ENCODE measurements around the gene ARL1. TPM values are rescaled to one million over a fixed set of nuclear protein-coding genes. Genes with fewer than 3 reads are reported as not detected.
A peak's percentile ranks its signal among the peaks of the same experiment; 100 is the strongest.

Gene ARL1
- total and polyA plus RNA-seq, 9 of the 15 experiments (the other 6 are each of a cell fraction or from before 2014, with no cell fraction given) = 53.0 to 127 (median 68.6) TPM

DNA sequence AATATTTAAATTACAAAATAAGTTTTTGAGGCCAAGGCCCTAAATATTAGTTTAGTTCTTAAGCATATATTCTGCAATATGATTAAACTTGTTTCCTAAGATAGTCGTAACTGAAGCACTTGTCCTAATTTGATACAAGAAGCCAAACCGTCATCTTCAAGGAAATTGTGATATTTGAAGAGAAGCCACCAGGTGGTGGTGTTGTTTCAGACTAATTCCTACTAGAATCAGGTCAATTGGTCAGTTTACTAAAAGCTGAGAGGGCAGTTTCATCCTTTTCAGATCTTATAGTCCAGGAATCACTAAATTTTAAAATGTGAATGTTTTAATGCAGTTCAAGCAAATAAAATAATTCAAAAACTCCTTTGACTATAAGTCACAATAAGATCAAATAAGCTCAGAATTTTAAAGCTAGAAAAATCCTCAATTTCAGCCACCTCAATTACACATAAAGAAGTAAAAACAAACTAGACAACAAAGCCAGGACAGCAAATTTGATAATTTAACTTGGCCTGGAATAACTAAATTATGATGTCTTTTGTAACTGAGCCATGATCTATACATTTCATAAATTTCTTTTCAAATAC, 7.1 kb upstream of the ARL1 start:
- intact Hi-C loops (cut with micrococcal nuclease) = loop anchor here (2.0 to 10.0 kb wide), 6 partner anchors 160 to 503 kb away; no protein-coding TSS in a partner anchor
- TF ChIP-seq NBN (IDR thresholded peaks at IDR 0.05; ENCODE audit: low read depth) (no peak), MECOM (CRISPR knock-in tag; IDR thresholded peaks at IDR 0.05) (no peak), ZNF232 (CRISPR knock-in tag; IDR thresholded peaks at IDR 0.05) (no peak), NFYB (IDR thresholded peaks at IDR 0.05; ENCODE audit: extremely low read depth, insufficient read length) (no peak), C11orf30 (IDR thresholded peaks at IDR 0.05; ENCODE audit: low read depth) (peak; percentile 75), FOSL1 (tag; conservative IDR thresholded peaks at IDR 0.05) (no peak), RFX5 (IDR thresholded peaks at IDR 0.05; ENCODE audit: low read depth, low read length) (no peak), RNF2 (IDR thresholded peaks at IDR 0.05) (no peak), HOXB6 (CRISPR knock-in tag; IDR thresholded peaks at IDR 0.05; ENCODE audit: borderline replicate concordance) (no peak), SMC3 (conservative IDR thresholded peaks at IDR 0.05; ENCODE audit: insufficient read depth, low read depth, low read length) (peak; percentile 55), HCFC1 (IDR thresholded peaks at IDR 0.05; ENCODE audit: low read depth, low read length) (no peak), DNMT1 (IDR thresholded peaks at IDR 0.05) (no peak), ARID1B (IDR thresholded peaks at IDR 0.05) (no peak), MAFF (IDR thresholded peaks at IDR 0.05; ENCODE audit: low read length) (peak; percentile 48), MCM2 (IDR thresholded peaks at IDR 0.05; ENCODE audit: low read depth) (no peak), ZNF175 (CRISPR knock-in tag; IDR thresholded peaks at IDR 0.05; ENCODE audit: low read depth) (no peak), ZC3H4 (CRISPR knock-in tag; IDR thresholded peaks at IDR 0.05; ENCODE audit: borderline replicate concordance) (no peak)
- TF ChIP-seq, protein P1, sequence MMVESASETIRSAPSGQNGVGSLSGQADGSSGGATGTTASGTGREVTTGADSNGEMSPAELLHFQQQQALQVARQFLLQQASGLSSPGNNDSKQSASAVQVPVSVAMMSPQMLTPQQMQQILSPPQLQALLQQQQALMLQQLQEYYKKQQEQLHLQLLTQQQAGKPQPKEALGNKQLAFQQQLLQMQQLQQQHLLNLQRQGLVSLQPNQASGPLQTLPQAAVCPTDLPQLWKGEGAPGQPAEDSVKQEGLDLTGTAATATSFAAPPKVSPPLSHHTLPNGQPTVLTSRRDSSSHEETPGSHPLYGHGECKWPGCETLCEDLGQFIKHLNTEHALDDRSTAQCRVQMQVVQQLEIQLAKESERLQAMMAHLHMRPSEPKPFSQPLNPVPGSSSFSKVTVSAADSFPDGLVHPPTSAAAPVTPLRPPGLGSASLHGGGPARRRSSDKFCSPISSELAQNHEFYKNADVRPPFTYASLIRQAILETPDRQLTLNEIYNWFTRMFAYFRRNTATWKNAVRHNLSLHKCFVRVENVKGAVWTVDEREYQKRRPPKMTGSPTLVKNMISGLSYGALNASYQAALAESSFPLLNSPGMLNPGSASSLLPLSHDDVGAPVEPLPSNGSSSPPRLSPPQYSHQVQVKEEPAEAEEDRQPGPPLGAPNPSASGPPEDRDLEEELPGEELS (CRISPR knock-in tag; IDR thresholded peaks at IDR 0.05; ENCODE audit: borderline replicate concordance) = no peak
- TF ChIP-seq, protein P2, sequence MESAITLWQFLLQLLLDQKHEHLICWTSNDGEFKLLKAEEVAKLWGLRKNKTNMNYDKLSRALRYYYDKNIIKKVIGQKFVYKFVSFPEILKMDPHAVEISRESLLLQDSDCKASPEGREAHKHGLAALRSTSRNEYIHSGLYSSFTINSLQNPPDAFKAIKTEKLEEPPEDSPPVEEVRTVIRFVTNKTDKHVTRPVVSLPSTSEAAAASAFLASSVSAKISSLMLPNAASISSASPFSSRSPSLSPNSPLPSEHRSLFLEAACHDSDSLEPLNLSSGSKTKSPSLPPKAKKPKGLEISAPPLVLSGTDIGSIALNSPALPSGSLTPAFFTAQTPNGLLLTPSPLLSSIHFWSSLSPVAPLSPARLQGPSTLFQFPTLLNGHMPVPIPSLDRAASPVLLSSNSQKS (CRISPR knock-in tag; IDR thresholded peaks at IDR 0.05) = no peak

More for the DNA sequence above, 7.1 kb upstream of the ARL1 start:
- peak; percentile 31 to 78 (median 46) for DNase-seq (ENCODE audit: extremely low read depth in 1 of 4, low spot score in 3 of 4)
- H3K79me2 ChIP-seq (ENCODE audit: control insufficient read depth, insufficient read depth, low read length) = no peaks in the 10 kb centered on the region
- H3K4me2 ChIP-seq (ENCODE audit: insufficient read depth, low read length) = no peak overlapping the region
- in situ Hi-C loops (cut with MboI) = loop anchor here (5.0 to 25.0 kb wide), 3 partner anchors 348 to 1398 kb away; no protein-coding TSS in a partner anchor
- FAIRE-seq = peak; percentile 87
- no peak overlapping the region for H3K4me3 ChIP-seq
- WGBS (ENCODE audit: insufficient coverage, low coverage, missing lambda C conversion rate) = 2% methylated on average over 2 of the region's 2 CpGs
- H3K9me3 ChIP-seq (replicated peaks; ENCODE audit: control insufficient read depth, insufficient read depth, low read depth, low read length) = no peaks in the 10 kb centered on the region
- H2AFZ ChIP-seq (ENCODE audit: low read depth, low read length) = no peak overlapping the region
- H3K4me1 ChIP-seq (replicated peaks in 1 of 2; ENCODE audit: control insufficient read depth in 2 of 2, insufficient read depth in 2 of 2, low read length in 2 of 2) = peaks cover 4 to 5% of the 10 kb centered on the region in 2 experiments; a peak in 3 of 5 replicates
- ChIA-PET POLR2A (no interaction called here), CTCF (ENCODE audit: low intra/inter-chr PET ratio) (interaction anchor here (0.6 to 1.9 kb wide), 6 partner anchors 345 to 1465 kb away, joined by 3 to 12 read pairs (median 6); partner anchors contain the start of gene GNPTAB)
- H3K36me3 ChIP-seq (ENCODE audit: control insufficient read depth, insufficient read depth, low read length) = no peaks in the 10 kb centered on the region
- H3K9me1 ChIP-seq (ENCODE audit: control insufficient read depth, insufficient read depth, low read length) = no peaks in the 10 kb centered on the region
- BruUV-seq (replicated peaks) = no TSS peak
- no peak overlapping the region for H3K27ac ChIP-seq (ENCODE audit: extremely low read depth, low read depth, low read length)
- ATAC-seq = peak; percentile 83
- H3K9ac ChIP-seq (ENCODE audit: insufficient read depth in 1 of 2, low read depth in 2 of 2, low read length in 2 of 2) = no peak overlapping the region
- H4K20me1 ChIP-seq (replicated peaks; ENCODE audit: control insufficient read depth, insufficient read depth, low read length) = no peaks in the 10 kb centered on the region
- no peaks in the 10 kb centered on the region for H3K27me3 ChIP-seq (ENCODE audit: control insufficient read depth in 2 of 2, insufficient read depth in 2 of 2, low read length in 2 of 2)

All from K562 (cell line).